H1 (cell line): ENCODE results near the gene MPRIP. TPM values are rescaled to one million over a fixed set of nuclear protein-coding genes. Genes with fewer than 3 reads are reported as not detected.

Experiments used
- CTCF ChIA-PET: fragments of 300-600 bp; sonication (Branson Sonifier 250); formaldehyde crosslinking; loops from one replicate; lab custom pipeline; 2021; ENCODE audit not compliant: partially characterized antibody; lab: Charles Lee
- POLR2A ChIA-PET: fragments of 300-600 bp; sonication (Branson Sonifier 250); formaldehyde crosslinking; loops from one replicate; lab custom pipeline; 2021; ENCODE audit warnings: inconsistent platforms; ENCODE audit not compliant: partially characterized antibody; lab: Charles Lee
- DNase-seq, 2 experiments: peaks; one replicate each; pipeline versions ENCODE4 v3.0.0 to v3.0.0-alpha.2; 2010 to 2022; ENCODE audit warnings: low spot score in 2 of 2, low read depth in 1 of 2, mixed read lengths in 1 of 2
- FAIRE-seq: peaks from 2 replicates; lab custom pipeline; 2011; peaks lifted over from hg19 to GRCh38; lab: Jason Lieb, UNC
- H2AFZ ChIP-seq: 2 replicates; pipeline ENCODE4 v1.8.1; 2012; ENCODE audit warnings: low read length, inconsistent platforms
- H2AK5ac ChIP-seq: 2 replicates; pipeline ENCODE4 v1.6.1; 2013; ENCODE audit warnings: low read depth, low read length
- H2BK120ac ChIP-seq: replicated peaks from 2 replicates; pipeline ENCODE3; 2013; ENCODE audit warnings: low read depth, low read length, inconsistent platforms
- H2BK12ac ChIP-seq: 2 replicates; pipeline ENCODE4 v1.6.1; 2013; ENCODE audit warnings: low read depth, low read length
- H2BK15ac ChIP-seq: 2 replicates; pipeline ENCODE4 v1.6.1; 2013; ENCODE audit warnings: low read length
- H2BK20ac ChIP-seq: 2 replicates; pipeline ENCODE4 v1.6.1; 2013; ENCODE audit warnings: low read length
- H2BK5ac ChIP-seq: 2 replicates; pipeline ENCODE4 v1.6.1; 2013; ENCODE audit warnings: low read depth, low read length
- H3K14ac ChIP-seq: 2 replicates; pipeline ENCODE4 v1.6.1; 2013; ENCODE audit warnings: inconsistent platforms; ENCODE audit not compliant: insufficient read length
- H3K18ac ChIP-seq: 2 replicates; pipeline ENCODE4 v1.6.1; 2013; ENCODE audit warnings: low read length; ENCODE audit errors: extremely low read depth
- H3K23ac ChIP-seq: 2 replicates; pipeline ENCODE4 v1.6.1; 2013; ENCODE audit warnings: inconsistent platforms; ENCODE audit not compliant: insufficient read length
- H3K23me2 ChIP-seq: 2 replicates; pipeline ENCODE4 v1.6.1; 2013; ENCODE audit warnings: low read depth, low read length
- H3K27ac ChIP-seq: 2 replicates; pipeline ENCODE4 v1.6.1; 2011; ENCODE audit warnings: low read depth, low read length, inconsistent platforms
- H3K27me3 ChIP-seq, 4 experiments: replicated peaks in 1 of 4; 1 replicate in 1 of 4; 2 replicates in 3 of 4; pipeline versions ENCODE4 v1.6.1 to v1.8.1; 2011 to 2013; ENCODE audit warnings: low read length in 3 of 4, mild to moderate bottlenecking in 3 of 4, inconsistent platforms in 2 of 4, mixed read lengths in 2 of 4, moderate library complexity in 1 of 4; ENCODE audit not compliant: control insufficient read depth in 3 of 4, insufficient read depth in 3 of 4; ENCODE audit errors: extremely low read depth in 1 of 4
- H3K36me3 ChIP-seq, 4 experiments: 2 replicates each; pipeline versions ENCODE4 v1.6.1 to v1.8.1; 2011 to 2013; ENCODE audit warnings: mild to moderate bottlenecking in 4 of 4, low read length in 3 of 4, moderate library complexity in 2 of 4, control low read depth in 1 of 4, inconsistent platforms in 1 of 4; ENCODE audit not compliant: insufficient read depth in 4 of 4, control insufficient read depth in 2 of 4
- H3K4ac ChIP-seq: replicated peaks from 2 replicates; pipeline ENCODE3; 2013; ENCODE audit warnings: low read length, low read depth, mixed read lengths, inconsistent platforms; ENCODE audit not compliant: insufficient read length
- H3K4me1 ChIP-seq, 4 experiments: replicated peaks in 1 of 4; 1 replicate in 1 of 4; 2 replicates in 3 of 4; pipeline versions ENCODE4 v1.6.1 to v1.8.1; 2011 to 2013; ENCODE audit warnings: low read length in 3 of 4, inconsistent platforms in 2 of 4, mixed read lengths in 1 of 4; ENCODE audit not compliant: insufficient read depth in 4 of 4, control insufficient read depth in 3 of 4
- H3K4me2 ChIP-seq, 2 experiments: 2 replicates each; pipeline versions ENCODE4 v1.6.1 to v1.8.1; 2011 to 2013; ENCODE audit warnings: low read depth in 2 of 2, low read length in 2 of 2, control low read depth in 1 of 2, inconsistent platforms in 1 of 2, mild to moderate bottlenecking in 1 of 2; ENCODE audit not compliant: insufficient read depth in 1 of 2
- H3K4me3 ChIP-seq, 4 experiments: fragments of 200-600, 300-600 bp in 1 of 4; sonication (generic), shearing (Covaris generic), sonication (Bioruptor Twin) in 1 of 4; 2 replicates each; pipeline versions ENCODE4 v1.5.1 to v1.8.1; 2011 to 2016; ENCODE audit warnings: low read length in 4 of 4, low read depth in 3 of 4, control low read depth in 2 of 4, inconsistent platforms in 2 of 4, mild to moderate bottlenecking in 2 of 4, mixed read lengths in 1 of 4, moderate library complexity in 1 of 4; ENCODE audit not compliant: insufficient read depth in 2 of 4; ENCODE audit errors: extremely low read depth in 1 of 4
- H3K56ac ChIP-seq: replicated peaks from 2 replicates; pipeline ENCODE3; 2013; ENCODE audit warnings: low read depth, mild to moderate bottlenecking, mixed read lengths, low read length, inconsistent platforms; ENCODE audit not compliant: insufficient read length
- H3K79me1 ChIP-seq: 2 replicates; pipeline ENCODE4 v1.6.1; 2013; ENCODE audit warnings: low read depth, low read length, control low read depth
- H3K79me2 ChIP-seq, 2 experiments: 2 replicates each; pipeline versions ENCODE4 v1.6.1 to v1.8.1; 2012 to 2013; ENCODE audit warnings: low read length in 2 of 2, mild to moderate bottlenecking in 2 of 2, inconsistent platforms in 1 of 2; ENCODE audit not compliant: insufficient read depth in 2 of 2, control insufficient read depth in 1 of 2
- H3K9ac ChIP-seq, 4 experiments: replicated peaks in 1 of 4; 1 replicate in 1 of 4; 2 replicates in 3 of 4; pipeline versions ENCODE4 v1.6.1 to v1.8.1; 2011 to 2013; ENCODE audit warnings: low read depth in 3 of 4, low read length in 3 of 4, control low read depth in 2 of 4, mild to moderate bottlenecking in 2 of 4, moderate library complexity in 2 of 4, inconsistent platforms in 1 of 4; ENCODE audit errors: extremely low read depth in 1 of 4
- H3K9me3 ChIP-seq, 2 experiments: 2 replicates each; pipeline versions ENCODE4 v1.6.1 to v1.8.1; 2012 to 2013; ENCODE audit warnings: mild to moderate bottlenecking in 2 of 2, moderate library complexity in 2 of 2, control low read depth in 1 of 2, inconsistent platforms in 1 of 2, low read depth in 1 of 2, low read length in 1 of 2, mixed read lengths in 1 of 2; ENCODE audit not compliant: insufficient read depth in 2 of 2
- H4K20me1 ChIP-seq, 2 experiments: replicated peaks in 1 of 2; 2 replicates each; pipeline versions ENCODE3 to v1.8.1; 2011 to 2013; ENCODE audit warnings: inconsistent platforms in 2 of 2, low read length in 2 of 2, mild to moderate bottlenecking in 1 of 2; ENCODE audit not compliant: insufficient read depth in 2 of 2, control insufficient read depth in 1 of 2
- H4K5ac ChIP-seq: 2 replicates; pipeline ENCODE4 v1.6.1; 2013; ENCODE audit warnings: low read length, low read depth, mixed read lengths, inconsistent platforms; ENCODE audit not compliant: insufficient read length
- H4K8ac ChIP-seq: 2 replicates; pipeline ENCODE4 v1.8.0; 2013; ENCODE audit warnings: mild to moderate bottlenecking, moderate library complexity, low read length, inconsistent platforms; ENCODE audit not compliant: insufficient read depth; ENCODE audit errors: extremely low read depth
- H4K91ac ChIP-seq: replicated peaks from 2 replicates; pipeline ENCODE3; 2013; ENCODE audit warnings: low read length, mixed read lengths, inconsistent platforms; ENCODE audit not compliant: insufficient read length
- ASH2L ChIP-seq: fragments of 200-600, 300-600 bp; sonication (generic); IDR thresholded peaks from one replicate; pipeline ENCODE4 v1.7.1; 2017; ENCODE audit warnings: low read length
- CTCF ChIP-seq, 3 experiments: IDR thresholded peaks; 1 replicate in 2 of 3; 2 replicates in 1 of 3; pipeline versions ENCODE4 v1.5.1 to v1.6.1; 2011; ENCODE audit warnings: low read length in 3 of 3, mild to moderate bottlenecking in 3 of 3, inconsistent platforms in 2 of 3, low read depth in 1 of 3, moderate library complexity in 1 of 3; ENCODE audit not compliant: insufficient read depth in 1 of 3; ENCODE audit errors: control extremely low read depth in 1 of 3
- WGBS, 2 experiments: shearing (Covaris generic) in 1 of 2; methylation state at CpG; one replicate each; pipeline versions ENCODE4 v1.1.6 to v1.1.7; 2013 to 2015; ENCODE audit warnings: low lambda C conversion rate in 2 of 2, mixed read lengths in 2 of 2, inconsistent platforms in 1 of 2, low coverage in 1 of 2, missing lambda C conversion rate in 1 of 2; ENCODE audit not compliant: insufficient replicate concordance in 2 of 2, insufficient coverage in 1 of 2, insufficient read length in 1 of 2; ENCODE audit errors: extremely low coverage in 1 of 2, missing lambda C conversion rate in 1 of 2; 5-methylcytosine and 5-hydroxymethylcytosine counted together
- polyA plus RNA-seq, 7 experiments: library from polyadenylated mRNA; depleted of rRNA in 3 of 7; stranded (reverse) in 5 of 7; unstranded in 2 of 7; fragments of >200 nt in 5 of 7; fragments of 200-250 nt in 2 of 7; gene quantifications; 1 replicate in 5 of 7; 2 replicates in 1 of 7; 4 replicates in 1 of 7; pipeline versions ENCODE4 v1.2.1 to v1.2.3, GENCODE V29; 2011 to 2013; ENCODE audit warnings: missing spikeins in 2 of 7, mixed read lengths in 2 of 7
- total RNA-seq: library from RNA; stranded (reverse); fragmentation: NEBNext Ultra II Directional; extraction: Animal tissue kit (Norgen Biotek cat#: 25700); gene quantifications from 2 replicates; pipeline ENCODE4 v1.2.1, GENCODE V29; 2021

MPRIP gene
- total and polyA plus RNA-seq, 2 of the 8 experiments (the other 6 are each of a cell fraction or from before 2014, with no cell fraction given), result 48.6 to 146 TPM

- no peak overlapping the region for H3K18ac ChIP-seq
- no peak overlapping the region for H3K9ac ChIP-seq
- no peak overlapping the region for H4K91ac ChIP-seq
- H3K14ac ChIP-seq, result no peak overlapping the region
- no peak overlapping the region for H2BK120ac ChIP-seq
- no peaks in the 10 kb centered on the region for H3K79me2 ChIP-seq
- no peak overlapping the region for H3K4ac ChIP-seq
- H4K20me1 ChIP-seq, result peaks cover 0 to 11% of the 10 kb centered on the region in 2 experiments
- FAIRE-seq (no peak), DNase-seq (no peak)
- ChIA-PET POLR2A (interaction anchor here (0.7 to 1.1 kb wide), 2 partner anchors 52 to 55 kb away, joined by 3 to 4 read pairs; no protein-coding TSS in a partner anchor), CTCF (interaction anchor here (0.7 to 2.9 kb wide), 12 partner anchors 11 to 198 kb away, joined by 3 to 16 read pairs (median 3); no protein-coding TSS in a partner anchor)
- H2AK5ac ChIP-seq, result no peak overlapping the region
- no peak overlapping the region for H3K4me3 ChIP-seq
- H2AFZ ChIP-seq, result no peak overlapping the region
- no peak overlapping the region for H4K8ac ChIP-seq
- no peaks in the 10 kb centered on the region for H3K23me2 ChIP-seq
- H2BK12ac ChIP-seq, result no peak overlapping the region
- no peaks in the 10 kb centered on the region for H3K4me1 ChIP-seq
- WGBS, 2 experiments, result 90% methylated on average over 23 of the region's 26 CpGs; no CpG with 5 or more reads in 1 of the 2 experiments
- no peak overlapping the region for H2BK20ac ChIP-seq
- no peak overlapping the region for H3K4me2 ChIP-seq
- H3K27me3 ChIP-seq, result no peaks in the 10 kb centered on the region; a peak in 1 of 7 replicates
- H2BK15ac ChIP-seq, result no peak overlapping the region
- no peak overlapping the region for H2BK5ac ChIP-seq
- H3K79me1 ChIP-seq, result no peaks in the 10 kb centered on the region
- no peak overlapping the region for H3K56ac ChIP-seq
- H3K27ac ChIP-seq, result no peak overlapping the region
- H3K23ac ChIP-seq, result no peak overlapping the region
- no peaks in the 10 kb centered on the region for H3K9me3 ChIP-seq
- H4K5ac ChIP-seq, result no peak overlapping the region
- peaks cover 3 to 25% (median 18%) of the 10 kb centered on the region in 4 experiments; a peak in 7 of 8 replicates for H3K36me3 ChIP-seq
- TF ChIP-seq ASH2L (no peak), CTCF (IDR thresholded peaks at IDR 0.05; ENCODE audit: control extremely low read depth in 1 of 3, insufficient read depth in 1 of 3, low read depth in 1 of 3, low read length in 3 of 3) (peak in 1 of 3 experiments; percentile 9; a peak in 2 of 4 replicates)
- TF ChIP-seq, all 59 proteins: peak for 1
Measured at GRCh38 chr17:17172001-17172939, 130.0 kb downstream of the MPRIP start.
